ENCODE results near the gene LLGL2.
A peak's percentile ranks its signal among the peaks of the same experiment; 100 is the strongest.

The LLGL2 gene

DNA sequence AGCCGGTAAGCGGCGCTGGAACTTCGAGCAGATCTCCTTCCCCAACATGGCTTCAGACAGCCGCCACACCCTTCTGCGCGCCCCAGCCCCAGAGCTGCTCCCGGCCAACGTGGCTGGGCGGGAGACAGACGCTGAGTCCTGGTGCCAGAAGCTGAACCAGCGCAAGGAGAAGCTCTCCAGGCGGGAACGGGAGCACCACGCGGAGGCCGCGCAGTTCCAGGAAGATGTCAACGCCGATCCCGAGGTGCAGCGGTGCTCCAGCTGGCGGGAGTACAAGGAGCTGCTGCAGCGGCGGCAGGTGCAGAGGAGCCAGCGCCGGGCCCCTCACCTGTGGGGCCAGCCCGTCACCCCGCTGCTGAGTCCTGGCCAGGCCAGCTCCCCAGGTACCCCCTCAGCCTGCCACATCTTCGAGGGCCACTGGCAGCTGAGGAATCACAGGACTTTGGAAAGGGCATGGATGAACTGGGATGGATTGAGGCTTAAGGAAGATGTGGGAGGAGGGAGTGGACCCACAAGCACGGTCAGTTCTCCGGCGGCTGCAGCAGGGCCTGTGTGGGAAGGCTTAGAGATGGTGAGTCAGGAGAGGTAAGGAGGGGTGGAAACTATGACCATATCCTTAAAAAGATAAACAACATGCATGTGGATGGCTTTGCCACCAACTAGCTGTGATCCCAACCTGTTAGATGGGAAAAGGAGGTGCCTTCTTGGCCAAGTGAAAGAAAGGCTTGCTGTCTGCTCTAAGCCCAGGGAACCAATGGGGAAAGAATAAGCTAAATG is 3.4 kb upstream of the LLGL2 start:
- no peak for DNase-seq (ENCODE audit: low spot score)

DNA sequence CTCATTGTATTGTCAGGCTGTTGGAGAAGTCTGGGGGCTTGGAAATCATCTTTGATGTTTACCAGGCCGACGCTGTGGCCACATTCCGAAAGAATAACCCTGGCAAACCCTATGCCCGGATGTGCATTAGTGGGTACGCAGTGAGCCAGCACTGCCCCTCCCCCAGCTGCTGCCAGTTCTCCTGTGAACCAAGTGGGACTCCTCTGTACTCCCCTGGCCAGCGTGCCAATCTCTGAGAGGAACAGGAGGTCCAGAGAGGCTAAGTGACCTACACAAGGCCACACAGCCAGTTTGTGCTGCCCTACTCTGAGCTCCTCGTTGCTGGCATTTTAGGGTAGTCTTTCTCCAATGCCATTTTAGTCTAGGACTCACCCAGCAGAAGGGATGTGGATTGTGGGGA is 1.9 kb upstream of the LLGL2 start:
- DNase-seq (ENCODE audit: low spot score), result no peak

DNA sequence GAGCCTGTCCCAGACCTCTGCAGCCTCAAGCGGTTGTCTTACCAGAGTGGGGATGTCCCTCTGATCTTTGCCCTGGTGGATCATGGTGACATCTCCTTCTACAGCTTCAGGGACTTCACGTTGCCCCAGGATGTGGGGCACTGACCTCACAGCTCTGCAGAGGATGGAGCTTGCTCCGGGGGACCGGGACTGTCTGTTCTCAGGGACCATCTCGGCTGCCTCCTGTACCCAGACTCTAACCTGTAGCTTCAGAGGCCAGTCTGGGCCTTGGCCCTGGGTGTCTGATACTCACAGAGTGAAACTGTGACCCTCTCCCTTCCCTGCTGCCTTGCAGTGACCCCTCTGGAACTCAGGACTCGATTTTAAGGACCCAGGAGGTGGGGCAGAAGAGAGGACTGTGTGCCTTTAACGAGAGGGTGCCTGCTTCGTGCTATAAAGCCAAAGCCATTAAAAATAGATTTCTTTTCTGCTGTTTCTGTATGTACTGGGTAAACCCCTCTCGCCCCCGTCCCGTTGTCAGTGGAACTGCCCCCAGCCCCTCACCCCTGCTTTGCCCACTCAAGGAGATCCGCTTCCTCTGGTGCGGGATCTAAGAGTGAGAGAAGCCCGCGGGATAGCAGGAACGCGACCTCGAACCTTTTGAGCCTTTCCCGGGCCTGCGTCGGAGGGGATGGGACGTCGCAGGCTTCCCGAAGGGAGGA is 1.1 kb upstream of the LLGL2 start:
- DNase-seq (ENCODE audit: low spot score), result no peak

DNA sequence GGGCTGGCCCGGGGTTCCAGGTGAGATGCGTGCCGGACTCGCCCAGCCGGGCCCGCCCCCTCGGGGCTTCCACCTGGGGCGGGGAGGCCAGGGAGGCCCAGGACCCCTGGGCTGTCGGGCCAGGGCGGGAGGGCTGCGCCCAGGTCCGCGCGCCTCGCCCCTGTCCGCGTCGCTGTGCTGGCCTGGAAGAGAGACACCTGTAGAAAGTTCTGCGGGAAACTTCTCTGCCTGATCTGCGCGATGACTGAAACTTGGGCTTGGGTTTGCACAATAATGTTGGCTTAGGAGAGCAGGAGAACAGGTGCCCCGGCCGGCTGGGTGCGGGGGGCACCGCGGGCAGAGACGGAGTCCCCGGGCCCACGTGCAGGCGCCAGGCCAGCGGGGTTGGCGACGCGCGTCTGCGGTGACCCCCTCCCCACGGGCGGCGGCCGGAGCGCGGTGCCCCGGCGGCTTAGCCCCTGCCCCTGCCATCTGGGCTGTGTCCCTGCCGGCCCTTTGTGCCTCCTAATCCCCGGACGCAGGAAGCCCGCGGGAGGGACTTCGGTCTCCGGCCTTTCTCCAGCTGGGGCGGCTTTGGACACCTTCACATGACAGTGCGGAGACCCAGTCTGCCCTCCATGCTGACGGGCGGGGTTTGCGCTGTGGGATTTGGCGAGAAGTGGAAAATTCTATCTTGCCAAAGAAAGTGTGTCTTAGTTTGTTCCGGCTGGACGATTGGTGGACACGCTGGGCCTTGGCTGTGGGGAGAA is 483 bp downstream of the LLGL2 start:
- DNase-seq (ENCODE audit: low spot score), result no peak

DNA sequence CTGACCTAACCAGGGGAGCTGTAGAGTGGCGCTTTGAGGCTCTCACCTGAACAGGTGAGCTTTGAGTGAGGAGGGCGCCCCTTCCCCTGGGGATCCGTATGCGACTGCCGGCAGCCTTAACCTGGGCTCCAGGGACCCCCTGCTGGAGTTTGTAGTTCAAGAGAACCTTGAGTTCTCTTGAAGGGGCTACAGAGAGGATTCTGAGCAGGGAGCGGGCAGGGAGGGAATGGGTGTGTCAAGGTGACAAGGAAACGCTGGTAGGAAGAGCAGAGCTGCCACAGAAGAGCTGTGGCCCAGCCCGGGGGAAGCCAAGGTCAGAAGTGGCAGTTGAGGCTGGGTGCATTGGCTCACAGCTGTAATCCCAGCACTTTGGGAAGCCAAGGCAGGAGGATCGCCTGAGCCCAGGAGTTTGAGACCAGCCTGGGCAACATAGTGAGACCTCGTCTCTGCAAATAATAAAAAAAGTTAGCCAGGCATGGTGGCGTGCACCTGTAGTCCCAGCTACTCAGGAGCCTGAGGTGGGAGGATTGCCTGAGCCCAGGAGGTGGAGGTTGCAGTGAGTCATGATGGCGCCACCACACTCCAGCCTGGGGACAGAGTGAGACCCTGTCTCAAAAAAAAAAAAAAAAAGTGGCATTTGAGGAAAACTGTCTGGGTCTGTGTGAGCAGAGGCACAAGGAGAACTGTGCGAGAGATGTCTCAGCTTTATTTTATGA is 1.2 kb downstream of the LLGL2 start:
- no peak for DNase-seq (ENCODE audit: low spot score)

DNA sequence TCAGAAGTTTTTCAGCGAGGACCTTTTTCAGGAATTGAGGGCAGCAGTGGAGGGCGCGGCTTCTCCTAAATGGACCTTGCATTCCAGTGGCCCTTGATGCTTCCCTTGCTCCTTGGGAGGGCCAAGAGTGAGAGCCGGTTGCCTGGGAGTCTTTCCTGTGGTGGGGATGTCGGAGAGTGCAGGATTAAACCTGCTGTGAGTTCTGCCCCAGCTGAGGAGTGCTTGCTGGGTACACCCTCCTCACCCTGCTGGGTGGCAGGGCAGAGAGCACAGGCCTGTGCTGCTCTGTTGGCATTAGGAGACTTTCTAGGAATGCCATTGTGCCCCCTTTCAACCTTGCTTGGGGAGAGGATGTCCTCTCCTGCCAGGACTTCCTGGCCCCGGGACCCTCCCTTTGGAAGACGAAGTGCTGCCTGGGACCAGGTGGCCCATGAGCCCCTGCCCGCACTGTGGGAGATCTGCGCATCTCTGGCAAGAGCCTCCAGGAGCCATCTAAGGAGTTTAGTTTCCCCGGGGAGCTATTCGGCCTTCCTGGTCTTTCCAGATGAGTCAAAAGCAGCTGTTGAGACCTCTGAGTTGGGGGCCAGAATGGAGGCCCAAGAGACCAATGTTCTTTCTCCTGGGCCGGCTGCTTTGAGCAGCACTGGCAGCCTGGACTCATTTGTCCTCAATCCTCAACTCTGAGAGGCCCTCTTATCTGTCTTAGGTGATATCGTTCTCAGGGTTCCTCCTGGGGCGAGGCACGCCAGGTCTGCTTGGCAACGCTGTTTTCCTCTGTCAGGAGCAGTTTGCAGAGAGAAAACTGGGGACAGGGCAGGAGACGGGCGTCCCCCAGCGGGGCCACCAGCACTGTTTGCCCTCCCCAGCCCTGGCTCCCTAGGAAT is 5.6 kb downstream of the LLGL2 start:
- DNase-seq (ENCODE audit: low spot score), result no peak

DNA sequence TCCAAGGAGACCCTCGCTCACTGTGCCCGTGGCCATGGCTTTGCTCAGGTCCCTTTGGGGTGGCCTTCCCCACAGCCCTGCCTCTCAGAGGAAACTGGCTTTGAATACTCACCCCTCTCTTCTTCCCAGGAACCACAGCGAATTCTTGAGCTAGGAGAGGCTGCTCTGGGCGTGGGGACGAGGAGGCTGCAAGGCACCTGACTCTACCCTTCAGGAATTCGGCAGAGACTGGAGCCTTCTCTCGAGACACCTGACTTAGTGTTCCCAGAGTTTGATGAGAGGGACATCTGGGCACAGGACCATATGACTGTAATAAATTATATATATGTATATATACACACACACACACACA is 6.2 kb downstream of the LLGL2 start:
- DNase-seq (ENCODE audit: low spot score), result no peak

DNA sequence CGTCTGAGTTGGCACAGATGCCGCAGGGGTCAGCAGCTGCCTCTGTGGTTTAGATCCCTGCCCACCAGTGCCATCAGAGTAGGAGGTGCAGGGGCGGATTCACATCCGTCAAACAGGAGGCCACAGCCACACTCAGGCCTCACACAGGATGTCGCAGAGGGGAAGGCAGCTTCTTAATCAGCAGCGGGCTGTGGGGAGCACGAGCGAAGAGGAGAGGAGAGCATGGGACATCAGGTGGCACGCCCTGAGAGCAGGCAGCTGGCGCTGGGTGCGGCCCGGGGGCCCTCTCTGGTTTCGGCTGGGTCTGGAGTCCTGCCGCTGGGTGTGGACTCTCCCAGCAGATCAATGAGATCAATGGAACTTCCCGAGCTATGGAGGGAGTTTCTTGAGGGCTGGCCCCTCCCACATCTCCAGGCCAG is 9.6 kb downstream of the LLGL2 start:
- DNase-seq (ENCODE audit: low spot score), result peak; percentile 66

DNA sequence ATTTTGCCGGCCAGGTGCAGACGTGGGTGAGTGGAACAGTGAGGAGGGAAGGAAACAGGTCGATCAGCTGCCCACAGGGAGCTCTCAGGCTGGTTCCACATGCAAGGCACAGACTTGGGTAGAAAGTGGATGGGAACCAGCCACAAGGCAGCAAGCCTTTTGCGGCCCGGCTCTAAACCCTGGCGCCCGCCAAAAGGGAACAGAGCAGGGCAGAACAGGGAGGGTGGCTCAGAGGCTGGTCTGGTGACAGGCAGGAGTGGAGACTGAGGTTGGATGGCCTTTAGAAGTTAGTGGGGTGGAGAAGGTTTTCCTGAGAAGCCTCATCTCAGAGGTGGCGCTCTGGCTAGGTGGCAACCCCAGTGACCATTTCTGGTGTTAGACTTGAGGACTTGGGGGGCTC is 10.4 kb downstream of the LLGL2 start:
- DNase-seq (ENCODE audit: low spot score), result no peak

DNA sequence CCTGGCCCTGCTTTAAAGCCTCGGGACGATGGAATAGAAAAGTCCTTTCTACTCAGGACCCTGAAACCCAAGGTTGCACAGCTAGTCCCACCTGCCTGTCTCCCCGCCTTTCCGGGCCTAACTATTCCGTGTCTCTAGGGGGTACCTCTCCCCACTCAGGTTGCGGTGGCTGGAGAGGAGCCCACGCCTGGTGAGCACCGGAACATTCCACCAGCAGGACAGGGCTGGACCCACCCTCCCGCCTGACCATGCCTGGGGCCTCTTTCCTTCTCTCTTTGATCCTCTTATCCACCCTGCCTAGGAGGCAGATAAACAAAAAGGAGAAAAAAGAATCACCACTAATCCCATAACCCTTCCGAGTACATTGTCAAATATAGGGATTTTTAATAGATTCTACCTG is 10.9 kb downstream of the LLGL2 start:
- DNase-seq (ENCODE audit: low spot score), result no peak

DNA sequence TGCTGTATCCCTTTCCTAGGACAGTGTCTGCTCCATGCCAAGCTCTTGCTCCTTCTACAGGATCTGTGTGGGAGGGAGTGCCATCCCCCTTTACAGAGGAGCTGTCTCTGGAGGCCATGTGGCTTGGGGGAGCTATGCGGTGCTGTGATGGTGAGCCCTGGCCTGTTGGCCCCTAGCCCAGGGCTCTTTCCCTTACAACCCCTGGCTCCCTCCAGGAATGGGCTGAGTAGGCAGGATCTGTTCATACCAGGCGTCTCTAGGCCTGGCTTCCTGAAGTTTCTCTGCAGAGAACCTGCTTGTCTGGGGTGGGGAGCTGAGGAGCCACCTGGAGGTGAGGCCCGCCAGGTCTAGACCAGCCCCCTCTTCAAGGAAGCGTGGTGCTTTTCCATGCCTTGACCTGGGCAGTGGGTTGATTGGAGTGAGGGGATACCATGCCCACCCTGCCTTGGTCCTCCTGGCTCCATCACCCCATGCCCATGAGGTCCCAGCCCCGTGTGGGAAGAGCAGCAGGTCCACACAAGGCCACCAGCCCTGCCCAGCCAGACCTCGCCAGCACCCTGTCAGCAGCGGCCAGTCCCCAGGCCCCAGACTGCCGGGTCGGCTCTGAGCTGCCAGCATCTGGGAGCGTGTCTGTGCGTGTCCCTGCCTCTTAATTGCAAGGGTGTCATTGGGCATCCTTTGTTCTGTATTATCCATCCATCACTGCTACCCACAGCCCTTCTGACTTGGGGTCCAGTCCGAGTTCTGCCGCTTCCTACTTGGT is 14.7 kb downstream of the LLGL2 start:
- DNase-seq (ENCODE audit: low spot score), result no peak

DNA sequence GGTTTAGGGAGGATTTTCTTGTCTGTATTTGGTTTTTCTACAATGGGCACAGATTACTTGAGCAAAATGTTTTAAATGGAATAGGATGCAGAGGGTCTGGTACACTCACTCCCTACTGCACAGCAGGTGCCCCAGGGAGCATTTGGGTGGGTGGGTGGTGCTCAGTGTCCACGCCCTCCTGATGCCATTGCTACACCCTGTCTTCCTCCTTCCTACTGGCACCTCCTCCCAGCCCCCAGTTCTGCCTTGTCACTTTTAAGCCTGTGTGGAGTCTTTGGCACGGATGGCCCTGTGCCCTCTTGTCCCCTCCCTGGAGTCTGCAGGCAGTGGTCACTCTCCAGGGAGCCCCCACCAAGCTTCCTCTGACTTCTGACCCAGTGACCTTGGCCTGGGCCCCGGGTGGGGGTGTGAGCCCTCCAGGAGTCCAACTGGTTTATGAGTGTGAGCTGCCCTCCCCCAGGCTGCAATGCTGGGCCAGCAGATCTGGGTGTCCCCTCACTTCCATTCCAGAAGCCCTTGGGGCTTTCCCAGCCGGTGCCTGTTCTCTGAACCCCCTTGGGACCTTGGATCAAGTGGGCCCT is 15.5 kb downstream of the LLGL2 start:
- DNase-seq (ENCODE audit: low spot score), result no peak

DNA sequence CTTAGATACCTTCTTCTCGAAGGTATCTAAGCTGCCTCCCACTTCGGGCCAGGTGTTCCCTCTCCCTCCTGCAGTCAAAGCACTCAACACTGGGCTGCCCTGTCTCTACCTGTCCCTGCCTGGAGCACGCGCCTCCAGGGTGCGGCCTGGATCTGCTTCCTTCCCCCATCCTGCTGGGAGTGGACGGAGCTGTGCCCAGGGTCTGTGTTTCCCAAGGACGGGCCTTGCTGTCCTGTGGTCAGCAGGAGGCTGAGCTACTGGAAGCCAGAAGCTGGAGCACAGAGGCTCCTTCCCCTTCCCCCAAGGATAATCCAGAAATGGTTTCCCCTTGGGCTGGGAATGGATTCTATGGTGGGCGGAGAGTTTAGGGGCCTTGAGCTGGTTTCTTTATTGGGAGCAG is 16.7 kb downstream of the LLGL2 start:
- DNase-seq (ENCODE audit: low spot score), result no peak

DNA sequence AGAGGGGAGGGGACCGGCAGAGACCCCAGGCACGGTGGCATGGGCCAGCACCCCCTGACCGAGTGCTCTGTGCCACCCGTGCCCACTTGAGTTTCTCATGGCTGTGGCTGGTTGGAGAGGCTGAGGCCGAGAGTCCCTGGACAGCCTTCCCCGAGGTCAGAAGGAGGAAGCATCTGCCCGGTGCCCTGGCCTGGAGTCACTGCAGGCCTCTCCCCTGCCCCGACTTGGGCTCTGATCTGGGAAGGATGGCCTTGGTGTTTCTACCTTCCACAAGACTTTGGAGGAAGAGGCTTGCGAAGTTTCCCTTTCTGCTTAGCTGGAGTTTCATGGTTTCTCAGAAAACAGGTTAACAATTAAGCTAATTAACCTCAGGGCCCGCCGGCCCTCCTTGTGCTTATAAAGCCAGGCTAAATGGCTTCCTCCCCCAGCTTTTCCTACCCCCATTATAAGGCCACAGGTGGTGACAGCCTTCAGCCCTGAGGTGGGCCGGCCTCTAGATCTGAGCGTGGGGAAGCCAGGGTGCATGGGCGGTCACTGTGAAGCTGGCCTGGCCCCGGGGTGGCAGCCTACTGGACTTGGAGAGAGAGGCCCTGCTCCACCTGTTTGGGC is 17.3 kb downstream of the LLGL2 start:
- no peak for DNase-seq (ENCODE audit: low spot score)

DNA sequence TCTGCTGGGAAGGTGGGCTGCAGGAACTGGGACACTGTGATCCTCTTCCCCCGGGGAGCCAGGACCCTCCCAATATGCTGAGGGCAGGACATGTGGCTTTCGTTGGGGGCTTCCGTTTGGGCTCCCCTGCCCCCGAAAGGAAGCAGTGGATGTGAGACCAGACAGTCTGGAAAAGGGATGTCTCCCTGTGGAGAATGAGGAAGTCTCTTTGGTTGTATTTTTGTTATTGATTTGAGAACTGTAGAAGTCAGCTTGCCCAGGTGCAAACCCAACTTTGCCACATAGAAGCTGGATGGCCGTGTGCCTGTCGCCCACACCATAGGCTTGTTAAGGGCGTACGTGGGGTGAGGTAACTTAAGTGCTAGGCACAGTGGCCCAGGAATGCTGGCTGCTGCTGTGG is 18.8 kb downstream of the LLGL2 start:
- no peak for DNase-seq (ENCODE audit: low spot score)

DNA sequence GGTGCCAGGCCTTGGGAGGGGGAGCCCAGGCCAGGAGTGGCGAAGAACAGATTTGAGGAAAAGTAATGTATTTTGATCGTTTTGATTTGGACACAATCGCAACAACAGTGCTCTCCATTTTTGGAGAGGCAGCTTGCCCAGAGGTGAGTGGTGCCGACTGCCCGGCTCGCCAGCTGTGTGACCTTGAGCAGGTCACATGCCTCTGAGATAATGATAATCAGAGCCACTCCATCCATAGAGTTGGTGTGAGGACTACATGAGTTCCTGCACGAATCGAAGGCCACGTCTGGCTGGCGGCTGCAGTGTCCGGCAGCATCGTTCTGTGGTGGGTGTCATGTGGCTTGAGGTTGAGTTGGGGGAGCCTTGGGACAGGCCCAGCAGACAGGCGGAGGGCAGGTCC is 20.7 kb downstream of the LLGL2 start:
- no peak for DNase-seq (ENCODE audit: low spot score)

DNA sequence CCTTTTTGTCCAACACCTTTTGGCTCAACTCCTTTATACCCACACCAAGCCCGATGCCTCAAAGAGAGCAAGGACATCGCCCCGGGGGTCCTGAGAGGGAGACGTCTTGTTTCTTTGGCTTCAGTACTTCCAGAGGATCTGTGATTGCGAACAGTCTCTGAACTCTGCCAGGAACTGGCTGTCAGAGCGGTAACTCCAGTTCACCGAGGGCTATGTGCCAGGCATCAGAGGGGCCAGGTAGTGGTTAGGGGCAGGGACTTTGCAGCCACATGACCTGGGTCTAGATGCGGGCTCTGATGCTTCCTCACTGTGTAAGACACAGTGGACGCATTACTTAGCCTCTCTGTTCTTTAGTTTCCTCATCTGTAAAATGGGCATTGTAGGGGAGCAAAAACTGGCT is 21.6 kb downstream of the LLGL2 start:
- DNase-seq (ENCODE audit: low spot score), result no peak

DNA sequence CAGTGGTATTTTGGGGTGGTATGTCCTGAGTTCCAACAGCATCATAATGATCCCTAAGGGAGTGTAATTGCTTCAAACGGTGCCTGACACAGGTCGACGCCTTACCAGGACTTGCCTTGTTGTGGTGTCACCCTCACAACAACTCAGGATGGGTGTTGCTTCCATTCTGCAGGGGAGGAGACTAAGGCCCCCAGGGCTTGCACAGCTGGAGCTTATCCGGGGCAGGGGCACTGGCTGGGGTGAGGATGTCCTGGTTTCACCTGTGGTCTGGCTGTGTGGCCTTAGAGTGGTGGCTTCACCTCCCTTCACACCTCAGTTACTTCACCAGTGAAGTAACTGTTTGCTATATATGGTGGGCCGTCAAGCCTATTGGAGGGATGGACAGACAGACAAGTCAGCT is 23.3 kb downstream of the LLGL2 start:
- no peak for DNase-seq (ENCODE audit: low spot score)

DNA sequence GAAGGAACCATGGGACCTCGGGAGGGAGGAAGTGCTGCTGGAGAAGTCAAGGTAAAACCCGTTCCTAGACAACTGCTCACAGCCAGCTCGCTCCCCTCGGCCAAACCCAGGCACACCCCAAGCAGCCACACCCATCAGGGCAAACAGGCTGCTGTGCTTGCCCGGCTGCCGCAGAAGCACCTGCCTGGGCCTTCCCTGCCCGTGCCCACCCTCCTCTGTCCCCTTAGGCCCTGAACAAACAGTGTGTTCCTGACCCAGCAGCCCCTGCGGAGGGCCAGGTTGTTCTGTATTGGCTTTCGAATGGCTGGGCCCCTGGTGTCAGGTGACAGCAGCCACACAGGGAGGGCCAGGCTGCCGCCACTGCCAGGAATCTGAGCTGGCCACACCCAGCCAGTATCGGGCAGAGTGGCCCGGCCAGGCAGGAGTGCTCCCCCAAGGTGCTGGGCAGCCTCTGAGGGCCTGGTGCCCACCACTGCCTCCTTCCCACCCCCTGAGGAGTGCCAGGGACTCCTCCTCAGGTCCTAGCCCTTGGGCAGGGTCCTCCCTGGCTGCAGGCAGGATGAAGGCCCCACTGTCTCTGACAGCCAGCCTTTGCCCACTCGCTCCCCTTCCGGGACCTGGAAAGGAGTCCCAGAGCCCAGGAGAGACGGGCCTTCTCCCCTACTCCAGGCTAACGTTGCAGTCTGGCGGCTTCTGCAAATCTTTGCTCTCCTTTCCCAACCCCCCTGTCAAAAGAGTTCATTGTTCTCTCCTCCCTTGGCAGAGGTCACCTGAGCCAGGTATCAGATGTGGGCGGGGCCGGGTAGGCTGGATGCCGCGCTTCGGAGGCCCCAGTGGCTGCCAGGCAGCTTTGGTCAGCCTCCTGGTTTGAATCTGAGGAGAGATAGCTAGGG is 24.0 kb downstream of the LLGL2 start:
- no peak for DNase-seq (ENCODE audit: low spot score)

Data from CD4-positive, alpha-beta T cell treated with Interleukin-15 for 4 hours (primary cell).